Left forelimb (tissue), 1 donor: ENCODE results near the gene ELP6.
"Not testable (repeated sequence)": the region's sequence is repeated elsewhere in the genome, so short reads cannot be mapped to it uniquely, and the experiment has no call there.

Experiments
- DNase-seq: peaks from one replicate; pipeline ENCODE4 v3.0.0-alpha.2; 2018; ENCODE audit warnings: low spot score

The ELP6 gene

DNA sequence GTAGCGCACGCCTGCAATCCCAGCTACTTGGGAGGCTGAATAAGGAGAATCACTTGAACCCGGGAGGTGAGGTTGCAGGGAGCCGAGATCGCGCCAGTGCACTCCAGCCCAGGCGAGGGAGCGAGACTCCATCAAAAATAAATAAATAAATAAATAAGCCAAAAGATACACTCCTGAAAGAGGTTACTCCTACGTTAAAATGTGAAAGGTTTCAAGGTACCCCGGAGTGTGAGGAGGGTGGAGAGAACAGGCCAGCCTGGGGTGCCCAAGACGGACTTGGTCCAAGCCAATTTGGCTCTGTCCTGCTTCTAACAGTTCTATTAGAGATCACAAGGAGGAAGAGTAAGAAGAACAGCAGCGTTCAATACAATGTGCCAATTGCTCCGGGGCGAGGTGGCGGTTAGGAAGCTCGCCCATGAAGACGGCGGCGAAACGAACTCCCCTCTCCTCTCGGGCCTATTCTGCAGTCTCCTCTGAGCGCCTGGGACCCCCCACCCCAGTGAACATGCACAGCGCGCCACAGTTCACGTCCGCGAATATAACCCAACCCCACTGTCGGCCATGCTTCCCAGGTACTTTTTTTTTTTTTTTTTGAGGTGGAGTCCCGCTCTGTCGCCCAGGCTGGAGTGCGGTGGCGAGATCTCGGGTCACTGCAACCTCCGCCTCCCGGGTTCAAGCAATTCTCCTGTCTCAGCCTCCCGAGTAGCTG, 942 bp downstream of the ELP6 start:
- no peak for DNase-seq

DNA sequence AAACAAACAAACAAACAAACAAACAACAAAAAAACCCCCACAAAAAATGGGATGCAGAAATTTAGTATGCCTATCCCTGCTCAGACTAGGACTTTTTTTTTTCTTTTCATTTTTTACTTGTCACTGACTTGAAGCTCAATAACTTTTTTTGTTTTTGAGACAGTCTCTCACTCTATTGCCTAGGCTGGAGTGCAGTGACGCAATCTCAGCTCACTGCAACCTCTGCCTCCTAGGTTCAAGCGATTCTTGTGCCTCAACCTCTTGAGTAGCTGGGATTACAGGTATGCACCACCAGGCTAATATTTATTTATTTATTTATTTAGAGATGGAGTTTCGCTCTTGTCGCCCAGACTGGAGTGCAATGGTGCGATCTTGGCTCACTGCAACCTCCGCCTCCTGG, 8.2 kb downstream of the ELP6 start:
- not testable (repeated sequence) for DNase-seq

- DNase-seq, result no peak
These were observed 9.4 kb downstream of the ELP6 start for GRCh38 chr3:47504113-47504512.

DNA sequence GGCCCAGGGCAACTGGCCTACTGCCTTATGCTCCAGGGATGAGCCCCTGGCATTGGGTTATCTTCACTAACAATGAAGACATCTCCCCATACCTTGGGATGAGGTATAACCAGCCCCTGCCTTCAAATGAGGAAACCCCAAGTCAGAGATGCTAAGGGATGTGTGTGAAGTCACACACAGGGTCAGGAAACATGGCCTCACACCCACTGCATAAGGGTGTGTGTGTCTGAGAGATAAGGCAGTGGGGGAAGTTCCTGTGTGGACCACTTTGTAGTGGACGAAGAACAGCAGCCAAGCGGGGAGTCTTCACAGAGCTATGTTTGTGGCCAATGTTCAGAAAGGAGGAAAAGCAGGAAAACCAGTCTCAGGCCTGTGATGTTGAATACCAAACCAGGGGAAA, 10.5 kb downstream of the ELP6 start:
- DNase-seq, result no peak

DNA sequence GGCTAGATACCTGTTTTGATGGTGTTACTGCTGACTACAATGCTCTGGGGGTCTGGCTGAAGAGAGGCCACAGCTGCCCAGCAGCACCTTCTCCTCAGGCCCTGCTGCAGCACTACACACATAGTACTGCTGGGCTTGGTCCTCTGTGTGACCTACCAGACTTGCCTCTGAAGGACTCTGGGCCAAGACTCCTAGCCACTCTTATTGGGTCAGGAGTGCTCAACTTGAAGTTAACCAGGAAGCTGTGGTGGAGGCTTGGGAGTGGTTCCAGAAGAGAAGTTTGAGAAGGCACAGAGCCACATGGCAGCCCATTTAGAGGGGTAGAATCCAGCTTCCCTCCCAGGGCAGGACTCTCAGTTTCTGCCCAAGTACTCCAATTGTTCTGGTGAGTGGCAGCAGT, 16.6 kb downstream of the ELP6 start:
- no peak for DNase-seq

- no peak for DNase-seq
These were observed 17.6 kb downstream of the ELP6 start for GRCh38 chr3:47495886-47496285.

GRCh38 chr3:47495111-47495510, 18.4 kb downstream of the ELP6 start:
- DNase-seq, result no peak

- DNase-seq, result no peak
These were observed 21.7 kb downstream of the ELP6 start for GRCh38 chr3:47491777-47492176.

DNA sequence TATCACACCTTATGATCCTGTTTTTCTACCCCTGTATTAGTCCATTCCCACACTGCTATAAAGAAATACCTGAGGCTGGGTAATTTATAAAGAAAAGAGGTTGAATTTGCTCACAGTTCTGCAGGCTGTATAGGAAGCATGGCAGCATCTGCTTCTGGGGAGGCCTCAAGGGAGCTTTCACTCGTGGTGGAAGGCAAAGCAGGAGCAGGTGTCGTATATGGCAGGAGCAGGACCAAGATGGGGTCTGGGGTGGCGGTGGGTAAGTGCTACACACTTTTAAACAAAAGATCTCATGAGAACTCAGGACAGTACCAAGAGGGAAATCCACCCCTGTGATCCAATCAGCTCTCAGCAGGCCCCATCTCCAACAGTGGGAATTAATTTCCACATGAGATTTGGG, 22.3 kb downstream of the ELP6 start:
- no peak for DNase-seq

- DNase-seq, result no peak
These were observed 26.2 kb downstream of the ELP6 start for GRCh38 chr3:47487265-47487664.

- no peak for DNase-seq
These were observed 27.7 kb downstream of the ELP6 start for GRCh38 chr3:47485812-47486211.

GRCh38 chr3:47482366-47482765, 31.1 kb downstream of the ELP6 start:
- no peak for DNase-seq

- not testable (repeated sequence) for DNase-seq
These were observed 31.7 kb downstream of the ELP6 start for GRCh38 chr3:47481763-47482162.

GRCh38 chr3:47480267-47480666, 33.2 kb downstream of the ELP6 start:
- not testable (repeated sequence) for DNase-seq

- DNase-seq, result no peak
These were observed 33.7 kb downstream of the ELP6 start for GRCh38 chr3:47479826-47480160.

GRCh38 chr3:47478022-47478421, 35.5 kb downstream of the ELP6 start:
- no peak for DNase-seq

GRCh38 chr3:47476644-47477199, 36.8 kb downstream of the ELP6 start:
- DNase-seq, result no peak

DNA sequence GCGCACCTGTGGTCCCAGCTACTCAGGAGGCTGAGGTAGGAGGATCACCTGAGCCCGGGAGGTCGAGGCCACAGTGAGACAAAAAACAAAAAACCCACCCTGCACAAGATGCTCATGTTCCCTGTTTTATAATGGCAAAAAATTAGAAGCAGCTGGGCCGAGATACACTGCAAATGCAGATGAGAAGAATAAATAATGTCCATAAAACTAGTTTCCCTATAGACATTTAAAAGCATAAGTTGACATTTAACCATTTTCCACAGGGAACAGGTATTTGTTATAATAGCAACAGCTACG, 37.2 kb downstream of the ELP6 start:
- no peak for DNase-seq

DNA sequence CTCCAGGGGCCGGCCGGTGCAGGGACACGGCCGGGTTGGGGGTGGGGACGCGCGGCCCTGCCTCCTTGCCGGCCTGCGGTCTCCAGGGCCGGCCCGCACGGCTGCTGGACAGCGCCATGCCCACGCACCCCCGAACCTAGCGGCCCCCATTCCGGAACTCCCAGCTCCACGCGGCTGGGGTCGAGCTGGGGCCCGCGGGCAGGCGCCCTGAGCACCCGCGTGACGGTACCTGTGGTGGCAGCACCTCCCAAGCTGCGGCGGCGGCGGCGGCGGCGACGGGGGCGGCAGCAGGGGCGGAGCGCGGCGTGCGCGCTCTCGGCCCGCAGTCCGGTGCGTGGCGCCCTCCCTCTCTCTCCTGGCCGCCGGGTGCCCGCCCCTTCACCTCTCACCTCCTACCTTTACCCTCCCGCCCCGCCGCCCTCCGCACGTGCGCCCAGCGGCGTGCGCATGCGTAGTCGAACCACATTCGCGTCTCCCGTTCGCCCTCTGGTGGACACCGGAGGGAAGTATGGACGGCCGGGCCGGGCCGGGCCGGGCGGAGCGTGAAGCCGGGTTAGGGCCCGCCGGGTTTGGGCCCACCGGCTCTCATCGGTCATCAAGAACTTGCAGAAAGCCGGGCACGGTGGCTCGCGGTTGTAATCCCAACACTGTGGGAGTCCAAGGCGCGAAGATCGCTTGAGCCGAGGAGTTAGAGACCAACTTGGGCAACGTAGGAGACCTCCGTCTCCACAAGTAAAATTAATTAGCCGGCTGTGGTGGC, 37.8 kb downstream of the ELP6 start, which contains the start of gene SCAP:
SCAP (minus strand) TSS at position 372 of the 760 bp plus-strand sequence. CDS start 32,948 bp downstream, outside the sequence.
- DNase-seq, result peak; percentile 90

GRCh38 chr3:47475029-47475569, 38.4 kb downstream of the ELP6 start:
- no peak for DNase-seq

GRCh38 chr3:47473391-47473790, 40.1 kb downstream of the ELP6 start:
- no peak for DNase-seq

DNA sequence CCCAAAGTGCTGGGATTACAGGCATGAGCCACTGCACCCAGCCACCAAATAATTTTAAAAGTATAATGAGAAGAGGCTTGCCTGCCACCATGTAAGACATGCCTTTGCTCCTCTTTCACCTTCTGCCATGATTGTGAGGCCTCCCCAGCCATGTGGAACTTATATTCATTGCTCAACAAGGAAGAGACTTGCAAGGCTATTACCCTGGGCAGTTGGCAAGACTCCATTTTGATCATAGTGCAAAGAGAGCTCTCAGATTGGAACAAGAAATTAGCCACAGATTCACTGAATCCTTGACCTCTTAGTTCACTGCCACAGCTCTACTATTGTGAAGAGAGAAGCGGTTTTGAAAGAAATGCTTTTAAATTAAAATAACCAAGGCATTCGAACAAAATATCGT, 43.9 kb downstream of the ELP6 start:
- no peak for DNase-seq

- not testable (repeated sequence) for DNase-seq
These were observed 45.2 kb downstream of the ELP6 start for GRCh38 chr3:47468315-47468714.
